ENCODE results near the gene SSR1.

Gene SSR1

DNA sequence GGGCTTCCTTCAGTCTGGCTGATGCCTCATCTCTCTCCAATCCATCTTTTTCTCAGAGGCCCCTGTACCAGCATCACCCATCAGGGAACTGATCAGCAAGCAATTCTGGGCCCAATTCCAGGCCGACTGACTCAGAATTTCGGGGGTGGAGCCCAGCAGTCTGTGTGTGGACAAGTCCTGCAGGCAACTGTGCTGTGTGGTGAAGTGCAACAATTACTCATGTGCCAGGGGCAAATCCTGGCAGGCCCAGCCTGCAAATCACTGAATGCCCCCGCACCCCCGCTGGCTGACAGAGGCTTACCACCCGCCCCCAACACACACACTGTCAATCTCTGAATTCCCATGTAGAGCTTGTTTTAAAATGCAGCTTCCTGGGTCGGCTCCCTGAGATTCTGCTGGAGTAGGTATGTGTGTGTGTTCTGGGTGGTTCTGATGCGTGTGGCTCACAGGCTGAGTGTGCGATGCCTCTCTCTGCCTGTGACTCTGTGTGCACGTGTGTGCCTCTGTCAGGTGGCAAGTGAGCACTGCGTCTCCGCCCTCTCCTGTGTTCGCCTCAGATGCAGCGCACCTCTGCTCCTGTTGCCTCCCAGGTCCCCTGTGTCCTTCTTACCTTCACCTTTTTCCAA is 45.4 kb downstream of the SSR1 start:
- TF ChIP-seq, protein P1, sequence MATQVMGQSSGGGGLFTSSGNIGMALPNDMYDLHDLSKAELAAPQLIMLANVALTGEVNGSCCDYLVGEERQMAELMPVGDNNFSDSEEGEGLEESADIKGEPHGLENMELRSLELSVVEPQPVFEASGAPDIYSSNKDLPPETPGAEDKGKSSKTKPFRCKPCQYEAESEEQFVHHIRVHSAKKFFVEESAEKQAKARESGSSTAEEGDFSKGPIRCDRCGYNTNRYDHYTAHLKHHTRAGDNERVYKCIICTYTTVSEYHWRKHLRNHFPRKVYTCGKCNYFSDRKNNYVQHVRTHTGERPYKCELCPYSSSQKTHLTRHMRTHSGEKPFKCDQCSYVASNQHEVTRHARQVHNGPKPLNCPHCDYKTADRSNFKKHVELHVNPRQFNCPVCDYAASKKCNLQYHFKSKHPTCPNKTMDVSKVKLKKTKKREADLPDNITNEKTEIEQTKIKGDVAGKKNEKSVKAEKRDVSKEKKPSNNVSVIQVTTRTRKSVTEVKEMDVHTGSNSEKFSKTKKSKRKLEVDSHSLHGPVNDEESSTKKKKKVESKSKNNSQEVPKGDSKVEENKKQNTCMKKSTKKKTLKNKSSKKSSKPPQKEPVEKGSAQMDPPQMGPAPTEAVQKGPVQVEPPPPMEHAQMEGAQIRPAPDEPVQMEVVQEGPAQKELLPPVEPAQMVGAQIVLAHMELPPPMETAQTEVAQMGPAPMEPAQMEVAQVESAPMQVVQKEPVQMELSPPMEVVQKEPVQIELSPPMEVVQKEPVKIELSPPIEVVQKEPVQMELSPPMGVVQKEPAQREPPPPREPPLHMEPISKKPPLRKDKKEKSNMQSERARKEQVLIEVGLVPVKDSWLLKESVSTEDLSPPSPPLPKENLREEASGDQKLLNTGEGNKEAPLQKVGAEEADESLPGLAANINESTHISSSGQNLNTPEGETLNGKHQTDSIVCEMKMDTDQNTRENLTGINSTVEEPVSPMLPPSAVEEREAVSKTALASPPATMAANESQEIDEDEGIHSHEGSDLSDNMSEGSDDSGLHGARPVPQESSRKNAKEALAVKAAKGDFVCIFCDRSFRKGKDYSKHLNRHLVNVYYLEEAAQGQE (IDR thresholded peaks at IDR 0.05; ENCODE audit: insufficient read depth in 1 of 2, low read depth in 2 of 2, low read length in 2 of 2) = no peak
- TF ChIP-seq FOXP2 (optimal IDR thresholded peaks at IDR 0.05; ENCODE audit: borderline replicate concordance, extremely low read depth, extremely low read length, insufficient read depth) = no peak
- no peak for TF ChIP-seq POLR2AphosphoS5 (IDR thresholded peaks at IDR 0.05; ENCODE audit: low read depth, low read length)

DNA sequence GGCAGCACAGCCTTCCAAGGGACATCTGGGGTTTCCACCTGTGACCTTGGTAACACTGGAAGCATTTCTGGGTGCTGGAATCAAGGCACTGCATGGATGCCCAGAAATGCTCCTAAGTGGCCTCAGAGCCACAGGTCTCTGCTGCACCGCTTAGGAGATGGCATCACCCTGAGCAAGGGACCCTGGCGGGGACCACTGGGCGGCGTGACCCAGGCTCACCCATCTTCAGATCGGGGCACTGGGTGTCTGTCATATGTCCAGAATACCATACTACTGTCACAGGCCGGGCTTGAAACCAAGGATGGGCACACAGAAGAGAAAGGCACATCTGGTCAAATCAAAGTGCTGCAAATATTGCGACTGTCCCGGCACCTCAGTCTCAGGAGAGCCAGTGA is 45.9 kb downstream of the SSR1 start:
- no peak for TF ChIP-seq TAF1 (IDR thresholded peaks at IDR 0.05; ENCODE audit: borderline replicate concordance, insufficient read depth, low read length)
- TF ChIP-seq, protein P1 (IDR thresholded peaks at IDR 0.05; ENCODE audit: insufficient read depth in 1 of 2, low read depth in 2 of 2, low read length in 2 of 2) = no peak
- no peak for TF ChIP-seq FOXP2 (optimal IDR thresholded peaks at IDR 0.05; ENCODE audit: borderline replicate concordance, extremely low read depth, extremely low read length, insufficient read depth)
- no peak for TF ChIP-seq SIN3A (IDR thresholded peaks at IDR 0.05; ENCODE audit: borderline replicate concordance, insufficient read depth, low read length)
- no peak for TF ChIP-seq POLR2AphosphoS5 (IDR thresholded peaks at IDR 0.05; ENCODE audit: low read depth, low read length)

DNA sequence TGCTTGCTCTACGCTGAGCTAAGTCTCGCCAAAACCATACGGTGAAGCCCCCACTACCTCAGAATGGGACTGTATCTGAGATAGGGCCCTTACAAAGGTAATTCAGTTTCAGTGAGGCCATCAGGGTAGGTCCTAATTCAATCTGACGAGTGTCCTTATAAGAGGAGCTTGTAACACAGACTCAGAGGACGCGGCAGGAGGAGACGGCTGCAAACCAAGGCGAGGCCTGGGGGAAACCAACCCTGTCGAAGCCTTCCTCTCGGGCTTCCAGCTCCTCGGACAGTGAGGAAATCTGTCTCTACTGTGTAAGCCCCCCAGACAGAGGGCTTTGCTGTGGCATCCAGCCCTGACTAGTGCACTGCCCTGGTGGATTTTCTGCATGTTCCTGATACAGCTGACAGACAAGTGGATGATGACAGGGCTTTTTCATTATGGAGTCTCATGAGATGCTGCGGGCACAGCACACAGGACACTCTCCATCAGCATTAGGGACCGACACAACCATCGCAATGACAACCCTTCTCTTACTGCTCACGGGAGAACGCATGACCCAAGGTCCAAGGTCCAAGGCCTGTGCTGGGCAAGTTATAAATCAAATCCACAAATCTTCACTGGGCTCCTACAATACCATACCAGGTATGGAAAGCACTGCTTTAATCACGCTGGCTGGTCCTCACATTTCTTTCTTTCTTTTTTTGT is 48.2 kb downstream of the SSR1 start:
- TF ChIP-seq TAF1 (IDR thresholded peaks at IDR 0.05; ENCODE audit: borderline replicate concordance, insufficient read depth, low read length) (no peak), POLR2AphosphoS5 (IDR thresholded peaks at IDR 0.05; ENCODE audit: low read depth, low read length) (no peak), FOXP2 (optimal IDR thresholded peaks at IDR 0.05; ENCODE audit: borderline replicate concordance, extremely low read depth, extremely low read length, insufficient read depth) (no peak), SIN3A (IDR thresholded peaks at IDR 0.05; ENCODE audit: borderline replicate concordance, insufficient read depth, low read length) (no peak)
- TF ChIP-seq, protein P1 (IDR thresholded peaks at IDR 0.05; ENCODE audit: insufficient read depth in 1 of 2, low read depth in 2 of 2, low read length in 2 of 2) = no peak

DNA sequence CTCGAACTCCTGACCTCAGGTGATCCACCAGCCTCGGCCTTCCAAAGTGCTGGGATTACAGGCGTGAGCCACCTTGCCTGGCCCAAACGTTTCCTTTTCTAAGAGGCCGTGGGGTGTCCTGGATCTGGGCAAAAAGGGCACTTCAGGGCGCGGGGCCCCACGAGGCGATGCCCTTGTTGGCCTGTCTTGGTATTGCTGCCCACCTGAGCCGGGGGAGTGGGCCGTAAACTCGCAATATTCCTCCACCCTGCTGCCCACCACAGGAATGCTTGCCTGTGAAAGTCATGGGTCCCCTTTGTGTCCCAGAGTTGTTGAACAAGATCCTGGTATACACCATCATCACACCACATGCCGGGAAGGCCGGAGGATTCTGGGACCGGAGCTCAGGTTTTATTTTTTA is 49.0 kb downstream of the SSR1 start:
- no peak for TF ChIP-seq TAF1 (IDR thresholded peaks at IDR 0.05; ENCODE audit: borderline replicate concordance, insufficient read depth, low read length)
- TF ChIP-seq, protein P1 (IDR thresholded peaks at IDR 0.05; ENCODE audit: insufficient read depth in 1 of 2, low read depth in 2 of 2, low read length in 2 of 2) = no peak
- no peak for TF ChIP-seq SIN3A (IDR thresholded peaks at IDR 0.05; ENCODE audit: borderline replicate concordance, insufficient read depth, low read length)
- no peak for TF ChIP-seq POLR2AphosphoS5 (IDR thresholded peaks at IDR 0.05; ENCODE audit: low read depth, low read length)
- no peak for TF ChIP-seq FOXP2 (optimal IDR thresholded peaks at IDR 0.05; ENCODE audit: borderline replicate concordance, extremely low read depth, extremely low read length, insufficient read depth)

Measured in PFSK-1 (cell line).